GM06990 (cell line): ENCODE data around the gene MYOF.

Experiments used
- DNase-seq: peaks from one replicate; pipeline ENCODE4 v3.0.0-alpha.2; 2011; ENCODE audit not compliant: insufficient read length; ENCODE audit errors: extremely low read depth
- H3K27me3 ChIP-seq: replicated peaks from 2 replicates; pipeline ENCODE4 v1.6.0; 2011; ENCODE audit warnings: low read length; ENCODE audit not compliant: control insufficient read depth, insufficient read depth
- H3K36me3 ChIP-seq: 2 replicates; pipeline ENCODE4 v1.5.1; 2011; ENCODE audit warnings: low read length; ENCODE audit not compliant: control insufficient read depth, insufficient read depth
- H3K4me3 ChIP-seq: replicated peaks from 2 replicates; pipeline ENCODE4 v1.5.1; 2011; ENCODE audit warnings: low read depth, mild to moderate bottlenecking, control low read depth, low read length
- TF ChIP-seq, protein P1 (sequence below): IDR thresholded peaks from 2 replicates; pipeline ENCODE4 v1.5.1; 2011; ENCODE audit warnings: low read length, control low read depth, mild to moderate bottlenecking, inconsistent platforms; ENCODE audit not compliant: insufficient read depth, poor library complexity, severe bottlenecking

Gene MYOF

DNA sequence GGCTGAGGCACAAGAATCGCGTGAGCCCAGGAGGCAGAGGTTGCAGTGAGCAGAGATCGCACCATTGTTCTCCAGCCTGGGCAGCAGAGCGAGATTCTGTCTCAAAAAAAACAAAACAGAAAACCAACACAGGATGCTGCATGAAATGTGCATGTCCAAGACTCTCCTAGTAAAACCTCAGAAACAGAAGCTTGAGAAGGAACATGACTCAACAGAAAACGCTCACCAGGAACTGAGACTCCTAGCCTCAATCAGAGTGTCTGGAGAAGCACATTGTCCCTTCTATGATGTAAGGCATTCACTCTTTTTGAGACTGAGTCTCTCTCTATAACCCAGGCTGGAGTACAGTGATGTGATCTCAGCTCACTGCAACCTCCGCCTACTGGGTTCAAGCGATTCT is 168.3 kb downstream of the MYOF start:
- TF ChIP-seq, protein P1, sequence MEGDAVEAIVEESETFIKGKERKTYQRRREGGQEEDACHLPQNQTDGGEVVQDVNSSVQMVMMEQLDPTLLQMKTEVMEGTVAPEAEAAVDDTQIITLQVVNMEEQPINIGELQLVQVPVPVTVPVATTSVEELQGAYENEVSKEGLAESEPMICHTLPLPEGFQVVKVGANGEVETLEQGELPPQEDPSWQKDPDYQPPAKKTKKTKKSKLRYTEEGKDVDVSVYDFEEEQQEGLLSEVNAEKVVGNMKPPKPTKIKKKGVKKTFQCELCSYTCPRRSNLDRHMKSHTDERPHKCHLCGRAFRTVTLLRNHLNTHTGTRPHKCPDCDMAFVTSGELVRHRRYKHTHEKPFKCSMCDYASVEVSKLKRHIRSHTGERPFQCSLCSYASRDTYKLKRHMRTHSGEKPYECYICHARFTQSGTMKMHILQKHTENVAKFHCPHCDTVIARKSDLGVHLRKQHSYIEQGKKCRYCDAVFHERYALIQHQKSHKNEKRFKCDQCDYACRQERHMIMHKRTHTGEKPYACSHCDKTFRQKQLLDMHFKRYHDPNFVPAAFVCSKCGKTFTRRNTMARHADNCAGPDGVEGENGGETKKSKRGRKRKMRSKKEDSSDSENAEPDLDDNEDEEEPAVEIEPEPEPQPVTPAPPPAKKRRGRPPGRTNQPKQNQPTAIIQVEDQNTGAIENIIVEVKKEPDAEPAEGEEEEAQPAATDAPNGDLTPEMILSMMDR, result no peak
- Histone ChIP-seq H3K4me3 (no peak overlapping the region), H3K36me3 (no peaks in the 10 kb centered on the region), H3K27me3 (no peaks in the 10 kb centered on the region)
- DNase-seq, result peak; percentile 18

DNA sequence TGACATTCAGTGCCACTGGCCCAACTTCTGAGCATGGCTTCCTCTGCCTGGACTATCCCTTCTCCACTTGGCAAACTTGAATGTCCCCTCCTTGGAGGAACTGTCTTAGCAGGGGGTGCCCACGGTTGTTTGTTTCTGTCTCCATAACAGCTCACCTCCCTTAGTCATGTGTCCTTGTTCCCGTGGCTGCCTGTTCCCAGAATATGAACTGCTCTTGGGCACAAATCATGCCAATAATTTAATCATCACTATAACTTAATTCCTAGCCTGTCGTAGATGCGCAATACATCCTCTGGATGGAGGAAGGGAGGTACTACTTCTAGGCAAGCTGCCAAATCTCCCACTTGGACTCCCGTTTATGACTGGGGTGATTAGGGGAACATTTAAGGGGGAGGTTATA is 173.1 kb downstream of the MYOF start:
- TF ChIP-seq, protein P1, result no peak
- no peaks in the 10 kb centered on the region for H3K36me3 ChIP-seq
- no peak for DNase-seq
- no peaks in the 10 kb centered on the region for H3K27me3 ChIP-seq
- no peak overlapping the region for H3K4me3 ChIP-seq

DNA sequence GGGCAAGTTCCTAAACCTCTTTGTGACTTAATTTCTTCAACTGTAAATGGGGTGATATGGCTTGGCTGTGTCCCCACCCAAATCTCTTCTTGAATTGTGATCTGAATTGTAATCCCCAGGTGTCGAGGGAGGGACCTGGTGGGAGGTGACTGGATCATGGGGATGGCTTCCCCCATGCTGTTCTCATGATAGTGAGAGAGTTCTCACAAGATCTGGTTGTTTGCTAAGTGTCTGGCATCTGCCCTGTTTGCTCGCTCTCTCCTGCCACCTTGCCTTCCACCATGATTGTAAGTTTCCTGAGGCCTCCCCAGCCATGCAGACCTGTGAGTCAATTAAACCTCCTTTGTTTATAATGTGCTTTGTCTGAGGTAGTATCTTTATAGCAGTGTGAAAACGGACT is 177.0 kb downstream of the MYOF start:
- no peak overlapping the region for H3K4me3 ChIP-seq
- TF ChIP-seq, protein P1, result no peak
- H3K36me3 ChIP-seq, result no peaks in the 10 kb centered on the region
- DNase-seq, result no peak
- no peaks in the 10 kb centered on the region; the same call in 1 of the 2 replicates for H3K27me3 ChIP-seq

DNA sequence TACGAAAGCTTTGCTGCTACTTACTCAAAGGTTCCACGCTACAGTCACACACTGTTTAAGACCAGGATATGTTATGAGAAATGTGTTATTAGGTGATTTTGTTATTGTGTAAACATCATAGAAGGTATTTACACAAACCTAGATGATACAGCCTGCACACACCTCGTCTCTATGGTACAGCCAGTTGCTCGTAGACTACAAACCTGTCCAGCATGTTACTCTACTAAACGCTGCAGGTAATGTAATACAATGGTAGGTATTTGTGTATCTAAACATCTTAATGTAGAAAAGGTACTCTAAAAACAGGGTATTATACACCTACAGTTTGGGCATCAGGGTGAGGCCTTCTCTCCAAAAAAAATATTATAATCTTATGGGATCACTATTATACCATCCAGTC is 181.2 kb downstream of the MYOF start:
- Histone ChIP-seq H3K36me3 (no peaks in the 10 kb centered on the region), H3K27me3 (no peaks in the 10 kb centered on the region; the same call in none of the 2 replicates), H3K4me3 (no peak overlapping the region)
- TF ChIP-seq, protein P1, result no peak
- no peak for DNase-seq

DNA sequence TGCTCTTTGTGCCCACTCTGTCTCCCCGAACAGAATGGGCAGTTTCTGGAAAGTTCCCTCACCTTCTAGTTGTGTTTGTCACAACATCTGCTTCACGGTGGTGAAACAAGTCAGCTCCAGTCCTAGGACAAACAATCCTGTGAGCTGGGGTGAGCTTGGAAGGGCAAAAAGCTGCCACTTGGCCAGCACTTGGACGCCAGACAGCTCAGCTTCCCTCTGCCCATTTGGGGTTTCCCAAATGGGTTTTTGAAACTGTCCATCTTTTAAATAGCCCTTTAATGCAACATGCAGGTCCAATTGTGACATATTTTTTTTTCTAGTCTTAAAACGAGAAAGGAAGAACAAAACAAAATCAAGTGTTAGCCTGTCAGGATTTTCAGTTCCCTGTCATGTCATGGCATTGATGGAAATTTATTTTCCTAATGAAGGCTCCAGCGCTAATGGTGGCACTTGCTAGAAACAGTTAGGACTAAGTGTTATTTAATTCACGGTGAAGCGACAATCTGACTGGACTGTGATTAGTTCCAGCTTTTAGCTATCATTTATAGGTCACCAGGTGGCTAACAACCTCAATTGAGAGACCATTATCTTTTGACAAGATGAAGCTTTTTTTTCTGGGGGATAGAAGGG is 181.7 kb downstream of the MYOF start:
- no peaks in the 10 kb centered on the region for H3K36me3 ChIP-seq
- no peak for DNase-seq
- TF ChIP-seq, protein P1, result no peak
- no peaks in the 10 kb centered on the region; the same call in none of the 2 replicates for H3K27me3 ChIP-seq
- H3K4me3 ChIP-seq, result no peak overlapping the region
